Keratinocyte (primary cell): Measurements from ENCODE around the gene ZNF236. TPM values are rescaled to one million over a fixed set of nuclear protein-coding genes. Genes with fewer than 3 reads are reported as not detected.
A peak's percentile ranks its signal among the peaks of the same experiment; 100 is the strongest.

Experiments used
- DNase-seq: peaks from one replicate; pipeline ENCODE4 v3.0.0-alpha.2; 2011; ENCODE audit warnings: low read depth, missing footprints, low spot score
- FAIRE-seq: peaks from 2 replicates; lab custom pipeline; 2011; peaks lifted over from hg19 to GRCh38; lab: Jason Lieb, UNC
- H2AFZ ChIP-seq: 2 replicates; pipeline ENCODE4 v1.6.0; 2012; ENCODE audit warnings: low read length, control low read depth, inconsistent platforms; ENCODE audit not compliant: control insufficient read depth
- H3K27ac ChIP-seq: 2 replicates; pipeline ENCODE4 v1.5.1; 2011; ENCODE audit warnings: low read length; ENCODE audit not compliant: control insufficient read depth, insufficient read depth
- H3K27me3 ChIP-seq: 3 replicates; pipeline ENCODE4 v1.6.0; 2011; ENCODE audit warnings: low read length; ENCODE audit not compliant: control insufficient read depth, insufficient read depth; ENCODE audit errors: extremely low read depth
- H3K36me3 ChIP-seq, 2 experiments: 2 replicates in 1 of 2; 3 replicates in 1 of 2; pipeline ENCODE4 v1.5.1; 2011; ENCODE audit warnings: low read length in 2 of 2, mild to moderate bottlenecking in 1 of 2; ENCODE audit not compliant: control insufficient read depth in 2 of 2, insufficient read depth in 2 of 2; ENCODE audit errors: extremely low read depth in 1 of 2
- H3K4me1 ChIP-seq: 3 replicates; pipeline ENCODE4 v1.5.1; 2011; ENCODE audit warnings: low read length; ENCODE audit not compliant: control insufficient read depth, insufficient read depth; ENCODE audit errors: extremely low read depth
- H3K4me2 ChIP-seq: 3 replicates; pipeline ENCODE4 v1.6.0; 2011; ENCODE audit warnings: low read depth, low read length; ENCODE audit not compliant: control insufficient read depth, insufficient read depth; ENCODE audit errors: extremely low read depth
- H3K4me3 ChIP-seq, 3 experiments: fragments of 200-600 bp in 1 of 3; sonication (generic) in 1 of 3; 2 replicates in 2 of 3; 3 replicates in 1 of 3; pipeline ENCODE4 v1.5.1; 2011 to 2016; ENCODE audit warnings: low read length in 3 of 3, mild to moderate bottlenecking in 3 of 3, control low read depth in 2 of 3, inconsistent platforms in 1 of 3, low read depth in 1 of 3, mixed read lengths in 1 of 3, mixed run types in 1 of 3, moderate library complexity in 1 of 3; ENCODE audit not compliant: control insufficient read depth in 2 of 3, insufficient read depth in 2 of 3; ENCODE audit errors: extremely low read depth in 1 of 3
- H3K79me2 ChIP-seq: 2 replicates; pipeline ENCODE4 v1.6.0; 2012; ENCODE audit warnings: low read length; ENCODE audit not compliant: control insufficient read depth, insufficient read depth
- H3K9ac ChIP-seq: 3 replicates; pipeline ENCODE4 v1.6.0; 2011; ENCODE audit warnings: low read length; ENCODE audit not compliant: control insufficient read depth, insufficient read depth; ENCODE audit errors: extremely low read depth
- H3K9me1 ChIP-seq: 3 replicates; pipeline ENCODE4 v1.6.0; 2011; ENCODE audit warnings: low read length; ENCODE audit not compliant: control insufficient read depth, insufficient read depth; ENCODE audit errors: extremely low read depth
- H3K9me3 ChIP-seq: 2 replicates; pipeline ENCODE4 v1.5.1; 2012; ENCODE audit warnings: low read depth, low read length; ENCODE audit not compliant: control insufficient read depth
- H4K20me1 ChIP-seq: 3 replicates; pipeline ENCODE4 v1.6.0; 2011; ENCODE audit warnings: low read length; ENCODE audit not compliant: control insufficient read depth, insufficient read depth; ENCODE audit errors: extremely low read depth
- CTCF ChIP-seq, 3 experiments: IDR thresholded peaks in 1 of 3; conservative IDR thresholded peaks in 1 of 3; optimal IDR thresholded peaks in 1 of 3; 2 replicates in 2 of 3; 3 replicates in 1 of 3; pipeline versions ENCODE3 to v1.5.1; 2011; ENCODE audit warnings: low read length in 3 of 3, mild to moderate bottlenecking in 3 of 3, moderate library complexity in 2 of 3, control low read depth in 1 of 3, inconsistent platforms in 1 of 3; ENCODE audit not compliant: insufficient read depth in 2 of 3; ENCODE audit errors: extremely low read depth in 1 of 3
- EZH2 ChIP-seq: IDR thresholded peaks from one replicate; pipeline ENCODE4 v1.6.1; 2012; ENCODE audit warnings: inconsistent platforms, mild to moderate bottlenecking, low read length, moderate library complexity
- dilution Hi-C: fragments of 300-500 bp; cut with MboI; formaldehyde crosslinking; loops from one replicate; pipeline ENCODE4 v1.7.0; 2020; ENCODE audit warnings: low sequenced_read_pairs; ENCODE audit not compliant: extremely low pct_ligation_motif_present
- polyA plus RNA-seq, 5 experiments: library from polyadenylated mRNA; depleted of rRNA in 3 of 5; stranded (reverse) in 3 of 5; stranded (forward) in 1 of 5; unstranded in 1 of 5; fragments of >200 nt; gene quantifications; 1 replicate in 1 of 5; 2 replicates in 3 of 5; 3 replicates in 1 of 5; pipeline versions ENCODE4 v1.2.1 to v1.2.3, GENCODE V29; 2011 to 2012; ENCODE audit warnings: missing spikeins in 2 of 5, low read depth in 1 of 5, low replicate concordance in 1 of 5

ZNF236 gene
- polyA plus RNA-seq, 1 donor (not counting 4 experiments of a cell fraction or from before 2014, with no cell fraction given), result 4.5 TPM

GRCh38 chr18:76875390-76876325, 53.3 kb downstream of the ZNF236 start:
- H3K9me1 ChIP-seq, result no peaks in the 10 kb centered on the region
- no peak overlapping the region for H3K27ac ChIP-seq
- H3K36me3 ChIP-seq, result peaks cover 6 to 10% of the 10 kb centered on the region in 2 experiments
- dilution Hi-C loops, result no loop called here
- no peak for TF ChIP-seq EZH2
- peak; percentile 55 to 78 (median 66) for TF ChIP-seq CTCF (optimal IDR thresholded peaks at IDR 0.05 in 1 of 3, IDR thresholded peaks at IDR 0.05 in 1 of 3, conservative IDR thresholded peaks at IDR 0.05 in 1 of 3; ENCODE audit: extremely low read depth in 1 of 3, insufficient read depth in 2 of 3, low read length in 3 of 3)
- no peaks in the 10 kb centered on the region for H3K79me2 ChIP-seq
- peak; percentile 32 for FAIRE-seq
- H3K27me3 ChIP-seq, result no peaks in the 10 kb centered on the region
- no peaks in the 10 kb centered on the region for H4K20me1 ChIP-seq
- H3K4me3 ChIP-seq, result no peak overlapping the region
- no peaks in the 10 kb centered on the region for H3K4me1 ChIP-seq
- no peak overlapping the region for H2AFZ ChIP-seq
- no peak overlapping the region for H3K4me2 ChIP-seq
- H3K9me3 ChIP-seq, result no peaks in the 10 kb centered on the region
- DNase-seq, result peak; percentile 5
- H3K9ac ChIP-seq, result no peak overlapping the region

- FAIRE-seq, result no peak
Observed at GRCh38 chr18:76878426-76878825, 56.1 kb downstream of the ZNF236 start.

More at GRCh38 chr18:76878426-76878825, 56.1 kb downstream of the ZNF236 start:
- peaks cover 10 to 15% of the 10 kb centered on the region in 2 experiments for H3K36me3 ChIP-seq
- no peaks in the 10 kb centered on the region for H3K79me2 ChIP-seq
- H3K9me1 ChIP-seq, result no peaks in the 10 kb centered on the region
- H3K27me3 ChIP-seq, result no peaks in the 10 kb centered on the region
- H3K9me3 ChIP-seq, result no peaks in the 10 kb centered on the region
- no peak overlapping the region for H2AFZ ChIP-seq
- H3K4me1 ChIP-seq, result no peaks in the 10 kb centered on the region
- no peak for TF ChIP-seq CTCF (optimal IDR thresholded peaks at IDR 0.05 in 1 of 3, IDR thresholded peaks at IDR 0.05 in 1 of 3, conservative IDR thresholded peaks at IDR 0.05 in 1 of 3; ENCODE audit: extremely low read depth in 1 of 3, insufficient read depth in 2 of 3, low read length in 3 of 3)
- TF ChIP-seq EZH2, result no peak
- H3K4me2 ChIP-seq, result no peak overlapping the region
- no peak overlapping the region for H3K27ac ChIP-seq
- no peak for DNase-seq
- dilution Hi-C loops, result no loop called here
- H3K4me3 ChIP-seq, result no peak overlapping the region
- no peak overlapping the region for H3K9ac ChIP-seq
- H4K20me1 ChIP-seq, result no peaks in the 10 kb centered on the region
